Dermis lymphatic vessel endothelial cell (primary cell): Measurements from ENCODE around the gene SSTR5. TPM values are rescaled to one million over a fixed set of nuclear protein-coding genes. Genes with fewer than 3 reads are reported as not detected.

Source experiments
- total RNA-seq: library from RNA; depleted of rRNA; stranded (reverse); fragments of >200 nt; gene quantifications from 2 replicates; pipeline ENCODE4 v1.2.1, GENCODE V29; 2014

Gene SSTR5
- total RNA-seq: 0.22 and 0.77 TPM in 2 replicates

DNA sequence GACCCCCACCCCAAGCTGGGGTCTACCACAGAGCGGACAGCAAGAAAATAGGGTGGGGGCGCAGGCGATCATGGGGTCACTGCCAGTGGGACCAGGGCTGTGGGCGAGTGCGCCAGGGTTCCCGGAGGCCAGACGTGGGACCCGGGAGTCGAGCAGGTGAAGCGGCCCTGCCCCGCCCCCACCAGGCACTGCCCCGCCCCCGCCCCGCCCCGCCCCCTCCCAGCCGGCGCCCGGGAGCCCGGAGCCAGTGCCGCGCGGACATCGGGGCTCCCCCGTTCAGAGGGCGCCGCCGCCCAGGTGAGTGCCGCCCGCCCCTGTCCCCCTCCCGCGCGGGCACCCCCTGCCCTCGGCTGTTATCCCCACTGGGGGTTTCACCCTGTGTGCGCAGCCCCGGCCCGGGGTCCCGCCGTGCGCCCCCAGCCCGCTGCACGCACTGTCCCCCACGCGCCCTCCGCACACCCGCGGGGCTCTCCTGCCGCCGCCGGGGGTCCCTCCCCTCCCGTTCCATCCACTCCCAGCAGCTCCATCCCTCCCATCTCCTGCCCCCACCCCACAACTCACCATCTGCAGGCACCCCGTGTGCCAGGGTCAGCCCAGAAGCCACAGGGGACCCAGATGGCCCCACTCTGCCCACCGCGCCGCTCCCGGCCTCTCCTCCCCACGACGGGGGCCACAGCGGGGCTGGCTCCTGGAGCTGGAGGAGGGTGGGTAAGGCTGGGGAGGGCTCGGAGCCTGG, at the start of gene SSTR5:
Gene SSTR5, plus strand, starts transcription at position 222 of the 736 bp plus-strand sequence. CDS start 6,122 bp downstream, outside the sequence.

DNA sequence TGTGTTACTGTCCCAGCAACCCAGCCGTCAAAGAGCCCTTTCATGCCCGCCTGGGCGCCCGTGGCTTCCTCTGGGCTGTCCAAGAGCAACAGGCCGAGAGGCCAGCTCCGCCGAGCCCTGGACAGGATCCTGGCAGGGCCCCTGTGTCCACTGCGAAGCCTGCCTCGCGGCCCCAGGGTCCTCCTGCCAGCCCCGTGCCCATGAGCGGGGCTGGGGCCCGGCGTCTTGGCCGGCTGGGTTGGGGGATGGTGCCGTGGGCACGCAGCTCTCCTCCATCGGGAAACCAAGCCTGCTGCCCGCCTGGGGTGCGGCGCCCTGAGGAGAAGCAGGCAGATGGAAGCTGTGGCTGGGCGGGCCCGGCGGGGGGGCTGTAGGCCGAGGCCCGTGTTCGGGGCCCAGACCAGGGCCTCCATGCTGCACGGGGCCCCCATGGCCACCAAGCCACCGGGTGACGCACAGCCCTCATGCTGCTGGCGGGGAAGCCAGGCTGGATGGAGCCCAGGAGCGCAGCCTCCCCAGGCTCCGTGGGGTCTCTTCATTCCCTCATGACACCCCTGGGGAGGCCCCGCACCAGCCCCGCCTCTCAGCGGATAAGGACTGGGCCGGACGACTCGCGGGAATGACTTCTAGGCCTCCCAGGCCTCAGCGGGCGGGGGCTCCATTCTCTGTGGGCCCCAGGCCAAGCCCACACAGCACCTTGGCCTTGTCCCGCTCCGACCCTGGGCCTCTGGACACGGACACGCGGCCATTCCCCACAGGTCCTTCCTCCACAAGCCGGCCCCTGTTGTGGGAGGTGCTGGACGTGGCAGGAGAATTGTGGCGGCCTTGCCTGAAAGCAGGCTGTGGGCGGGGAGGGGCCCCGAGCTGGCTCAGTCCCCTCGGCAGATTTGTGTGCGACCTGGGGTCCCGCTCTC, 23.9 kb downstream of the SSTR5 start, which contains the start of gene C1QTNF8:
Gene C1QTNF8, minus strand, starts transcription at position 76 of the 914 bp plus-strand sequence. CDS start 1,322 bp downstream, outside the sequence.

Other genes starting within 250 kb of the SSTR5 start
- gene LMF1, start 101.8 kb upstream of the SSTR5 start, total RNA-seq: 6.1 and 8.2 TPM in 2 replicates
- 0.33 and 0.34 TPM in 2 replicates for gene SOX8, start 91.0 kb upstream of the SSTR5 start, total RNA-seq
- not detected in 2 replicates for gene C1QTNF8, start 23.5 kb downstream of the SSTR5 start, total RNA-seq
- gene CACNA1H, start 80.4 kb downstream of the SSTR5 start, total RNA-seq: 0.09 and 0.11 TPM in 2 replicates
- not detected in 2 replicates for gene TPSG1, start 152.5 kb downstream of the SSTR5 start, total RNA-seq
- gene TPSB2, start 157.4 kb downstream of the SSTR5 start, total RNA-seq: not detected in 2 replicates
- gene TPSAB1, start 168.0 kb downstream of the SSTR5 start, total RNA-seq: 0.09 TPM in 1 of 2 replicates, not detected in the other
- gene TPSD1, start 183.3 kb downstream of the SSTR5 start, total RNA-seq: not detected in 2 replicates
- gene UBE2I, start 236.9 kb downstream of the SSTR5 start, total RNA-seq: 28.9 and 43.6 TPM in 2 replicates